GM19351 (cell line): ENCODE measurements around the gene TMEM175.

Source experiments
- ATAC-seq: cut with Tn5 transposase; IDR thresholded peaks from one replicate; pipeline ENCODE4 v1.9.1; 2021; ENCODE audit warnings: mild to moderate bottlenecking, moderate library complexity; ENCODE audit not compliant: unreplicated experiment

Gene TMEM175

GRCh38 chr4:945274-946102 lies 13.2 kb downstream of the TMEM175 start:
- no peak for ATAC-seq

GRCh38 chr4:946103-946450 lies 13.8 kb downstream of the TMEM175 start:
- ATAC-seq, result no peak

- no peak for ATAC-seq
Measured at GRCh38 chr4:946517-947471, 14.5 kb downstream of the TMEM175 start.

GRCh38 chr4:947491-947971 lies 15.3 kb downstream of the TMEM175 start:
- no peak for ATAC-seq

- ATAC-seq, result no peak
Measured at GRCh38 chr4:948101-948935, 16.1 kb downstream of the TMEM175 start.

- ATAC-seq, result no peak
Measured at GRCh38 chr4:948936-949300, 16.7 kb downstream of the TMEM175 start.

GRCh38 chr4:949656-950055 lies 17.4 kb downstream of the TMEM175 start:
- no peak for ATAC-seq

- no peak for ATAC-seq
Measured at GRCh38 chr4:950136-951020, 18.1 kb downstream of the TMEM175 start.

- ATAC-seq, result no peak
Measured at GRCh38 chr4:951186-951585, 18.9 kb downstream of the TMEM175 start.

- ATAC-seq, result no peak
Measured at GRCh38 chr4:951594-952468, 19.6 kb downstream of the TMEM175 start.

GRCh38 chr4:952881-953573 lies 20.8 kb downstream of the TMEM175 start:
- no peak for ATAC-seq

GRCh38 chr4:953574-953915 lies 21.3 kb downstream of the TMEM175 start:
- no peak for ATAC-seq

- no peak for ATAC-seq
Measured at GRCh38 chr4:954211-955020, 22.2 kb downstream of the TMEM175 start.

- no peak for ATAC-seq
Measured at GRCh38 chr4:955161-955921, 23.1 kb downstream of the TMEM175 start.

GRCh38 chr4:955931-956381 lies 23.7 kb downstream of the TMEM175 start:
- ATAC-seq, result no peak

GRCh38 chr4:956531-957230 lies 24.4 kb downstream of the TMEM175 start:
- ATAC-seq, result no peak
